Measurements from ENCODE around the gene CDK5RAP2. TPM values are rescaled to one million over a fixed set of nuclear protein-coding genes. Genes with fewer than 3 reads are reported as not detected.
A peak's percentile ranks its signal among the peaks of the same experiment; 100 is the strongest.

CDK5RAP2 gene
- total and polyA plus RNA-seq, 9 of the 15 experiments (the other 6 are each of a cell fraction or from before 2014, with no cell fraction given): 19.9 to 68.8 (median 42.2) TPM

- DNase-seq (ENCODE audit: extremely low read depth in 1 of 4, low spot score in 3 of 4): peak in 1 of 4 experiments; percentile 13
- ChIA-PET POLR2A (no interaction called here), CTCF (ENCODE audit: low intra/inter-chr PET ratio) (no interaction called here)
- no TSS peak for BruUV-seq (replicated peaks)
- no peak overlapping the region for H3K9ac ChIP-seq (ENCODE audit: insufficient read depth in 1 of 2, low read depth in 2 of 2, low read length in 2 of 2)
- H3K79me2 ChIP-seq (ENCODE audit: control insufficient read depth, insufficient read depth, low read length): no peaks in the 10 kb centered on the region
- H2AFZ ChIP-seq (ENCODE audit: low read depth, low read length): no peak overlapping the region
- no peaks in the 10 kb centered on the region for H3K9me1 ChIP-seq (ENCODE audit: control insufficient read depth, insufficient read depth, low read length)
- ATAC-seq: peak; percentile 60; the same call in 1 of the 3 replicates
- no peak overlapping the region for H3K27ac ChIP-seq (ENCODE audit: extremely low read depth, low read depth, low read length)
- in situ Hi-C loops (cut with MboI): loop anchor here (25.0 kb wide), 1 partner anchor 325 kb away; the partner anchor contains the start of gene TRAF1
- H3K4me3 ChIP-seq: no peak overlapping the region
- no peaks in the 10 kb centered on the region for H3K27me3 ChIP-seq (ENCODE audit: control insufficient read depth in 2 of 2, insufficient read depth in 2 of 2, low read length in 2 of 2)
- WGBS (ENCODE audit: insufficient coverage, low coverage, missing lambda C conversion rate): 57% methylated on average over 1 of the region's 1 CpG
- no peaks in the 10 kb centered on the region for H3K4me1 ChIP-seq (replicated peaks in 1 of 2; ENCODE audit: control insufficient read depth in 2 of 2, insufficient read depth in 2 of 2, low read length in 2 of 2)
- no peaks in the 10 kb centered on the region; the same call in 2 of the 3 replicates for H3K36me3 ChIP-seq (ENCODE audit: control insufficient read depth, insufficient read depth, low read length)
- FAIRE-seq: no peak
- H3K4me2 ChIP-seq (ENCODE audit: insufficient read depth, low read length): no peak overlapping the region
- intact Hi-C loops (cut with micrococcal nuclease): loop anchor here (10.0 kb wide), 2 partner anchors 253 to 323 kb away; no protein-coding TSS in a partner anchor
- no peaks in the 10 kb centered on the region for H4K20me1 ChIP-seq (replicated peaks; ENCODE audit: control insufficient read depth, insufficient read depth, low read length)
- H3K9me3 ChIP-seq (replicated peaks; ENCODE audit: control insufficient read depth, insufficient read depth, low read depth, low read length): no peaks in the 10 kb centered on the region
- TF ChIP-seq PTRF (tag; IDR thresholded peaks at IDR 0.05) (no peak), ADNP (tag; IDR thresholded peaks at IDR 0.05) (no peak), ZNF41 (CRISPR knock-in tag; conservative IDR thresholded peaks at IDR 0.05) (no peak), RBM39 (optimal IDR thresholded peaks at IDR 0.05; ENCODE audit: low read depth, low read length) (no peak), ZNF395 (CRISPR knock-in tag; IDR thresholded peaks at IDR 0.05) (no peak), PHB (CRISPR knock-in tag; IDR thresholded peaks at IDR 0.05) (no peak), CHD7 (IDR thresholded peaks at IDR 0.05; ENCODE audit: low read depth, low read length) (no peak), CTCF (IDR thresholded peaks at IDR 0.05 in 2 of 3, conservative IDR thresholded peaks at IDR 0.05 in 1 of 3; ENCODE audit: insufficient read depth in 2 of 3, low read depth in 1 of 3, low read length in 3 of 3) (peak; percentile 18 to 42 (median 36); a peak in 3 of 6 replicates)
These were observed 32.3 kb upstream of the CDK5RAP2 start for GRCh38 chr9:120612218-120612617.

Data from K562 (cell line).